Calu3 (cell line): Measurements from ENCODE around the gene GSX1. TPM values are rescaled to one million over a fixed set of nuclear protein-coding genes. Genes with fewer than 3 reads are reported as not detected.

Source experiments
- BruUV-seq: library from RNA; stranded (reverse); fragments of 400-500 nt; replicated peaks from 2 replicates; lab custom pipeline; 2021; lab: Mats Ljungman, UMichigan
- CTCF ChIA-PET: fragments of 300-600 bp; sonication (Branson Sonifier 250); formaldehyde crosslinking; loops from one replicate; lab custom pipeline; 2022; ENCODE audit warnings: antibody characterized with exemption; lab: Charles Lee
- DNase-seq: peaks from one replicate; pipeline ENCODE4 v3.0.0; 2022
- H3K27ac Mint-ChIP-seq: one replicate; pipeline ENCODE4 v1.8.0; 2022; ENCODE audit warnings: mixed read lengths; ENCODE audit not compliant: unreplicated experiment
- H3K27me3 Mint-ChIP-seq: one replicate; pipeline ENCODE4 v1.8.0; 2022; ENCODE audit warnings: mixed read lengths; ENCODE audit not compliant: unreplicated experiment
- H3K36me3 Mint-ChIP-seq: one replicate; pipeline ENCODE4 v1.8.0; 2022; ENCODE audit warnings: mild to moderate bottlenecking, moderate library complexity, mixed read lengths; ENCODE audit not compliant: insufficient read depth, unreplicated experiment
- H3K4me1 Mint-ChIP-seq: one replicate; pipeline ENCODE4 v1.8.0; 2022; ENCODE audit warnings: mild to moderate bottlenecking, low read depth, mixed read lengths; ENCODE audit not compliant: unreplicated experiment
- H3K4me3 Mint-ChIP-seq: one replicate; pipeline ENCODE4 v1.8.0; 2022; ENCODE audit warnings: mild to moderate bottlenecking, low read depth, moderate library complexity, mixed read lengths; ENCODE audit not compliant: unreplicated experiment
- H3K9me3 Mint-ChIP-seq: one replicate; pipeline ENCODE4 v1.8.0; 2022; ENCODE audit warnings: low read depth, mixed read lengths; ENCODE audit not compliant: unreplicated experiment
- CTCF ChIP-seq: fragments of 200-600 bp; IDR thresholded peaks from one replicate; pipeline ENCODE4 v1.8.0; 2022; ENCODE audit warnings: antibody characterized with exemption; ENCODE audit not compliant: unreplicated experiment
- intact Hi-C: fragments of 100-400 bp; cut with micrococcal nuclease; formaldehyde crosslinking; loops from one replicate; pipeline ENCODE4 v1.10.0; 2022; ENCODE audit not compliant: unreplicated experiment
- total RNA-seq: library from RNA; stranded (reverse); gene quantifications from 2 replicates; pipeline ENCODE4 v1.2.3, GENCODE V29; 2022

Gene GSX1
- total RNA-seq, 1 experiment from 2014 or later, result not detected

DNA sequence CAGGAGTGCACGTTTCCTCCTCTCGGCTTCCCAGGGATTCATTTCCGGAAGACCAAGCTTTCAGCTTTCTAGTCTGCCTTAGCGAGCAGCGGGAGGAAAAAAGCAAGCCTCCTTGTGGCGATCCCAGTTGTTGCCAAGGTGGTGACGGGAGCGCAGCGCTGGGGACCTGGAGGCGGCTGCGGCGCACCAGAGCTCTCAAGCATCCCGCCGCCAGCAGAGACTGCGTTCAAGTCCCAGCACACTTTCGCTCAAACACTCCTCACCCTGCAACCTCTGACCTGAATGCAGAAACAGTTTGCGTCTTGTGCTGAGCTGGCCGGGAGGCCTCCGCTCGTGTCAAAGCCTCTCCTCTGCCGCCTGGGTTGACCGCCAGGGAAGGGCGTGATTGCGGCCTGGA, 4.9 kb downstream of the GSX1 start:
- Mint-ChIP-seq H3K9me3 (no peaks in the 10 kb centered on the region), H3K36me3 (no peaks in the 10 kb centered on the region), H3K4me1 (peaks cover under 1% of the 10 kb centered on the region), H3K27me3 (peaks cover 77% of the 10 kb centered on the region), H3K27ac (no peak overlapping the region), H3K4me3 (no peak overlapping the region)
- BruUV-seq, result no TSS peak
- CTCF ChIA-PET, result interaction anchor here (1.1 to 1.2 kb wide), 2 partner anchors 29 to 264 kb away, joined by 3 read pairs; no protein-coding TSS in a partner anchor
- DNase-seq, result peak; percentile 37
- intact Hi-C loops, result no loop called here
- TF ChIP-seq CTCF, result no peak

- CTCF ChIA-PET, result no interaction called here
- no peak for TF ChIP-seq CTCF
- BruUV-seq, result no TSS peak
- Mint-ChIP-seq H3K27ac (no peak overlapping the region), H3K27me3 (peaks cover 55% of the 10 kb centered on the region), H3K4me3 (no peak overlapping the region), H3K36me3 (no peaks in the 10 kb centered on the region), H3K9me3 (no peaks in the 10 kb centered on the region), H3K4me1 (no peaks in the 10 kb centered on the region)
- no peak for DNase-seq
- intact Hi-C loops, result no loop called here
Observed at GRCh38 chr13:27806744-27807387, 14.6 kb downstream of the GSX1 start.

DNA sequence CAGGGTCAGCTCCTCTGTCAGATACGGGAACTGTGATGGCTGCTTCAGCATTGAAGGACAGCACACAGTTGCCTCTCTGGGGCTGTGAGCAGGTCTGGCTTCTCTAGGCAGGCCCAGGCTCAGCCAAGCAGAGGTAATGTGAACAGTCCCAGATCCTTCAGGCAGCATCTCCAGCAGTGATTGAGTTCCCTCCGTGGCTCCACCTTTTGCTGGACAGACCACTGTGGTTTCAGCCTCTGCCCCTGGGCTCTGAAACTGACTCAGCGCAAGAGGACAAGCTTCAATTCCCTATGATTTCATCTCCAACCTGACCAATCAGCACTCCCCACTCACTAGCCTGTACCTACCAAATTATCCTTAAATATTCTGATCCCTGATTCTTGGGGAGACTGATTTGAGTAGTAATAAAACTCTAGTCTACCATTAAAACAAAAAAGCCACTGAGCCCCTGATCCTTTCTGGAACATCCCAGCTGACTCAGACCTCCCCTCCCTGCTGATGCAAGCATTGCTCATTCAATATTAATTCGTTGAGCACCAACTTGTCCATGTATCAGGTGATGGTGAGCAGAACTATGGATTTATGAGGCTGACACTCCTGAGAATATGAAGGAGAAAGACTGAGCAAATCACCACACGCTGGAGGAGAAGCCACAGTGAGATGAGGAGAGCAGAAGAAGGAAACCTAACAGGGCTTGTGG, 16.7 kb downstream of the GSX1 start:
- no peak overlapping the region for H3K4me3 Mint-ChIP-seq
- no TSS peak for BruUV-seq
- no peak for TF ChIP-seq CTCF
- H3K9me3 Mint-ChIP-seq, result no peaks in the 10 kb centered on the region
- CTCF ChIA-PET, result interaction anchor here (0.6 kb wide), 1 partner anchor 470 kb away, joined by 9 read pairs; no protein-coding TSS in a partner anchor
- DNase-seq, result no peak
- no peaks in the 10 kb centered on the region for H3K36me3 Mint-ChIP-seq
- no peaks in the 10 kb centered on the region for H3K4me1 Mint-ChIP-seq
- peaks cover 77% of the 10 kb centered on the region for H3K27me3 Mint-ChIP-seq
- no peak overlapping the region for H3K27ac Mint-ChIP-seq
- intact Hi-C loops, result no loop called here

DNA sequence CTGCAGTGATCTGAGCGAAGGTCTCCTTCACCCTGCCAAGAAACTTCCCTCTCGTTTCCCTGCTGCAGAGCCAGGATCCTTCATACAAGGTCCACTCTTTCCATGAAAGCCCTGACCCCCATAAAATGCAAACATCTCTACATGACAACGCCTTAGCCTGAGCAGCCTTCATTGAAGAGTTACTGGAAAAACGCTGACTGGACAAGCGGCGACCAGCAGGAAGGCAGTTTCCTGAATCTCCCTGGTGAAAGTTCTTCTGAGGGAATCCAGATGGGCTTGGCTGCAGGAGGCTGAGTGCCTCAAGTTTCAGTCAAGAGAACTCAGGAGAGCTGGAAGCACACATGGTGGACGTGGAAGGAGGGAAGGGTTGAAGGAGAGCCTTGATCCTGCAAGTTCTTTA, 17.7 kb downstream of the GSX1 start:
- H3K36me3 Mint-ChIP-seq, result no peaks in the 10 kb centered on the region
- intact Hi-C loops, result no loop called here
- no peaks in the 10 kb centered on the region for H3K9me3 Mint-ChIP-seq
- DNase-seq, result no peak
- H3K27me3 Mint-ChIP-seq, result peaks cover 87% of the 10 kb centered on the region
- no peaks in the 10 kb centered on the region for H3K4me1 Mint-ChIP-seq
- H3K27ac Mint-ChIP-seq, result no peak overlapping the region
- no TSS peak for BruUV-seq
- CTCF ChIA-PET, result no interaction called here
- H3K4me3 Mint-ChIP-seq, result no peak overlapping the region
- no peak for TF ChIP-seq CTCF
